22Rv1 (cell line): Measurements from ENCODE around the gene MIF.

ENCODE experiments used
- ZFX ChIP-seq: fragments of 450-650 bp; IDR thresholded peaks from 2 replicates; pipeline ENCODE4 v1.6.1; 2017; ENCODE audit warnings: antibody characterized with exemption, borderline replicate concordance
- TF ChIP-seq, protein P1 (sequence below): fragments of 450-650 bp; IDR thresholded peaks from 2 replicates; pipeline ENCODE4 v1.5.1; 2017; ENCODE audit warnings: mild to moderate bottlenecking

- TF ChIP-seq, protein P1, sequence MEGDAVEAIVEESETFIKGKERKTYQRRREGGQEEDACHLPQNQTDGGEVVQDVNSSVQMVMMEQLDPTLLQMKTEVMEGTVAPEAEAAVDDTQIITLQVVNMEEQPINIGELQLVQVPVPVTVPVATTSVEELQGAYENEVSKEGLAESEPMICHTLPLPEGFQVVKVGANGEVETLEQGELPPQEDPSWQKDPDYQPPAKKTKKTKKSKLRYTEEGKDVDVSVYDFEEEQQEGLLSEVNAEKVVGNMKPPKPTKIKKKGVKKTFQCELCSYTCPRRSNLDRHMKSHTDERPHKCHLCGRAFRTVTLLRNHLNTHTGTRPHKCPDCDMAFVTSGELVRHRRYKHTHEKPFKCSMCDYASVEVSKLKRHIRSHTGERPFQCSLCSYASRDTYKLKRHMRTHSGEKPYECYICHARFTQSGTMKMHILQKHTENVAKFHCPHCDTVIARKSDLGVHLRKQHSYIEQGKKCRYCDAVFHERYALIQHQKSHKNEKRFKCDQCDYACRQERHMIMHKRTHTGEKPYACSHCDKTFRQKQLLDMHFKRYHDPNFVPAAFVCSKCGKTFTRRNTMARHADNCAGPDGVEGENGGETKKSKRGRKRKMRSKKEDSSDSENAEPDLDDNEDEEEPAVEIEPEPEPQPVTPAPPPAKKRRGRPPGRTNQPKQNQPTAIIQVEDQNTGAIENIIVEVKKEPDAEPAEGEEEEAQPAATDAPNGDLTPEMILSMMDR, result no peak
- TF ChIP-seq ZFX, result no peak
Observed at GRCh38 chr22:23896523-23897186, 2.5 kb downstream of the MIF start.
